GM19099 (cell line): ENCODE data around the gene YWHAB.

Source experiments
- POLR2A ChIP-seq: IDR thresholded peaks from 3 replicates; pipeline ENCODE4 v1.6.1; 2011; ENCODE audit warnings: low read depth; ENCODE audit not compliant: insufficient read length; ENCODE audit errors: extremely low read depth

The YWHAB gene

DNA sequence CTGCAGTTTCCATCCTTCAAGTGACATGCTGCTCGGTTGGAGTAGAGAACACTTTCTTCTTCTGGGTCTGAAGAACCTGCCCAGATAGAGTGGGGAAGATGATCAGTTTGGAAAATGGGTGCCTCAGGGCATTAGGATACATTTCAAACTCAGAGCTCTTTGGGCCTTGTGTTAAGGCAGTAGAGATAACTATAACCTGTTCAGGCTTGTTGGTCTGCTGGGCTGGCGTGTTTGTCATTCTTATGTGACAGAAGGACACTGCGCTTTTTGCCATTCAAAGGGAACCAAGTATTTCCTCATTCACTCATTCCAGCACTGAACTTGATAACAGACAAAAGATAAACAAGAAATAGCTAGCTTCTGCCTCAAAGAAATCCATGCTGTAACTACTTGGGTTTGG is 70.9 kb downstream of the YWHAB start:
- no peak for TF ChIP-seq POLR2A
